Measurements from ENCODE around the gene MAML3. TPM values are rescaled to one million over a fixed set of nuclear protein-coding genes. Genes with fewer than 3 reads are reported as not detected.
A peak's percentile ranks its signal among the peaks of the same experiment; 100 is the strongest.

MAML3 gene
- total and polyA plus RNA-seq, 8 donors, result 5.8 to 18.7 (median 16.7) TPM

DNA sequence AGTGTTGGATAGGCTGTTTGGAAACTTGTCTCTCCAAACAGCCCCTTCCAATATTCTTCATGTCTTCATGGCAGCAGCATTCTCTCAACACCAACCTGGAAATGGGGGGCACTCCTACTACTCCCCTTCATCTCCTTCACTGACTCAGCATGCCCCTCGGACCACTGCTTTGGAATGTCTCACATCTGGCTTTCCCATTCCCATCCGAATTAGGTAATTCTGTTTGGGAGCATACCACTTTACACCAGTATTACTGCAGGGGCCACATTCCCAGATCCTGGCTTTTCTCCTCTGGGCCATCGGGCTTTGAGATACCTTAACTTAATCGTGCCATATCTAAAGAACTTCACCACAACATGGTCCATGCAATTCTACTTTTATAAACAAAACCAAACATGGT is 100.8 kb downstream of the MAML3 start:
- TF ChIP-seq, protein P1, sequence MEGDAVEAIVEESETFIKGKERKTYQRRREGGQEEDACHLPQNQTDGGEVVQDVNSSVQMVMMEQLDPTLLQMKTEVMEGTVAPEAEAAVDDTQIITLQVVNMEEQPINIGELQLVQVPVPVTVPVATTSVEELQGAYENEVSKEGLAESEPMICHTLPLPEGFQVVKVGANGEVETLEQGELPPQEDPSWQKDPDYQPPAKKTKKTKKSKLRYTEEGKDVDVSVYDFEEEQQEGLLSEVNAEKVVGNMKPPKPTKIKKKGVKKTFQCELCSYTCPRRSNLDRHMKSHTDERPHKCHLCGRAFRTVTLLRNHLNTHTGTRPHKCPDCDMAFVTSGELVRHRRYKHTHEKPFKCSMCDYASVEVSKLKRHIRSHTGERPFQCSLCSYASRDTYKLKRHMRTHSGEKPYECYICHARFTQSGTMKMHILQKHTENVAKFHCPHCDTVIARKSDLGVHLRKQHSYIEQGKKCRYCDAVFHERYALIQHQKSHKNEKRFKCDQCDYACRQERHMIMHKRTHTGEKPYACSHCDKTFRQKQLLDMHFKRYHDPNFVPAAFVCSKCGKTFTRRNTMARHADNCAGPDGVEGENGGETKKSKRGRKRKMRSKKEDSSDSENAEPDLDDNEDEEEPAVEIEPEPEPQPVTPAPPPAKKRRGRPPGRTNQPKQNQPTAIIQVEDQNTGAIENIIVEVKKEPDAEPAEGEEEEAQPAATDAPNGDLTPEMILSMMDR (IDR thresholded peaks at IDR 0.05), result no peak
- H3K9me3 ChIP-seq, result no peaks in the 10 kb centered on the region
- ATAC-seq (no peak), DNase-seq (no peak)
- H3K4me1 ChIP-seq, result peaks cover 0 to 46% of the 10 kb centered on the region in 2 donors
- H3K4me3 ChIP-seq, result no peak overlapping the region
- H3K27me3 ChIP-seq, result no peaks in the 10 kb centered on the region
- no peak overlapping the region for H3K27ac ChIP-seq
- H3K36me3 ChIP-seq, result no peaks in the 10 kb centered on the region
- intact Hi-C loops (cut with DNase I), result loop anchor here in 1 of 2 donors (5.0 to 10.0 kb wide), 2 partner anchors 99 to 202 kb away; partner anchors contain the start of gene MAML3

DNA sequence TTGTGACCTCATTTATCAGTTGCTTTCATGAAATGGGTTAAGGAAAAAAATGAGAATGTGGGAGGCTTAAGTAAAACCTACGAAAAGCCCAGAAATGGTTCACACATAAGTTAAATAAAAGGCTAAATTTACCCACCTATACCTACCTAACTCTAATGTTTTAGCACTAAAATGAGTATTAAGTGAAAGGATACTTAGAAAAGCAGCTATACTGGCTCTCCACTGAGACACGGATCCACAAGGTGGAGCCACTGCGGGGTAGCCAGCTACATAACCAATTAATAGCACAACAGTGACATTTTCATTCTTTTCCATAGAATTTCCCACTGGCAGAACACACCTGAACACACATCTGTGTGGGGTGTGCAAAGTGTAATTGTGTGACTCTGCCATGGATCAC is 101.9 kb downstream of the MAML3 start:
- Histone ChIP-seq H3K4me3 (no peak overlapping the region), H3K27ac (no peak overlapping the region), H3K4me1 (peaks cover 0 to 41% of the 10 kb centered on the region in 2 donors), H3K9me3 (no peaks in the 10 kb centered on the region), H3K36me3 (no peaks in the 10 kb centered on the region), H3K27me3 (no peaks in the 10 kb centered on the region)
- peak in 1 of 4 donors; percentile 48 for DNase-seq
- TF ChIP-seq, protein P1 (IDR thresholded peaks at IDR 0.05), result peak in 1 of 2 donors; percentile 51
- peak; percentile 60 for ATAC-seq
- intact Hi-C loops (cut with DNase I), result loop anchor here in 1 of 2 donors (5.0 to 10.0 kb wide), 2 partner anchors 100 to 203 kb away; partner anchors contain the start of gene MAML3

DNA sequence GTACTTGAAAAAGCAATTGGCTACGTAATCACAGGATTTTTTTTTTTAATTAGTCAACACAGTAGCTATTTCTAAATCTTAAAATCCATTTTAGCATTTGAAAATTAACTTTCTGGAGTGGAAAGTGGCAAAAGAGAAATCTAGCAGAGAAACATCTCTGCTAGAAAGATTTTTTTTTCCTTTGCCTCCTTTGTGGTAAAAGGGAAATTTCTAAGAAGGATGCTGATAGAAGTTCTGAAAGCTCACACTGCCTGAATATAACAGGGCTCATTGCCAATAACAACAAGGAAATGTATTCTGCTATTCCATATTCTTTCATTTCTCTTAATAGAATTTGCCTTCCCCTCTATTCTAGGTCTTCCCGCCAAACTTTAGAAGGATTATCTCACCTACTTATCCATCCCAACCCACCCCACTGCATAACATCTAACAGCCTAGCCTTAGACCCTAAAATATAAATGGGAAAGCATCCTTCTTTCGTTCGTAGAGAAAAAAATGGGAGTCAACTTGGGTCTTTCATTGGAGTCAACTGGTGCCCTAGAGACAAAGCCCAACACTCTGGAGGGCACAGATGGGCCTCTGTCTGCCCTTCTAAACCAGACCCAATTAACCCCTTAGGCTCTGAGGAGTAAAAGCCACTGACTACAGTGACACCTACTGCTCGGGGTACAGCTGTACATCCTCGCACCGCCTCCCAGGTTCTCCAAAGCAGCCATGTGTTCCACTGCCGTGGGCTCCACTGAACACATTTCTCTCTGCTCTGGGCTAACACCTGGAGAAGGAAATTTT is 103.9 kb downstream of the MAML3 start:
- Histone ChIP-seq H3K27ac (peak overlapping the region; percentile 63 to 79), H3K4me3 (no peak overlapping the region), H3K9me3 (no peaks in the 10 kb centered on the region), H3K4me1 (peaks cover under 1 to 53% of the 10 kb centered on the region in 2 donors), H3K27me3 (no peaks in the 10 kb centered on the region), H3K36me3 (no peaks in the 10 kb centered on the region)
- ATAC-seq (no peak), DNase-seq (no peak)
- intact Hi-C loops (cut with DNase I), result loop anchor here in 1 of 2 donors (5.0 to 10.0 kb wide), 2 partner anchors 102 to 205 kb away; partner anchors contain the start of gene MAML3
- TF ChIP-seq, protein P1 (IDR thresholded peaks at IDR 0.05), result no peak

DNA sequence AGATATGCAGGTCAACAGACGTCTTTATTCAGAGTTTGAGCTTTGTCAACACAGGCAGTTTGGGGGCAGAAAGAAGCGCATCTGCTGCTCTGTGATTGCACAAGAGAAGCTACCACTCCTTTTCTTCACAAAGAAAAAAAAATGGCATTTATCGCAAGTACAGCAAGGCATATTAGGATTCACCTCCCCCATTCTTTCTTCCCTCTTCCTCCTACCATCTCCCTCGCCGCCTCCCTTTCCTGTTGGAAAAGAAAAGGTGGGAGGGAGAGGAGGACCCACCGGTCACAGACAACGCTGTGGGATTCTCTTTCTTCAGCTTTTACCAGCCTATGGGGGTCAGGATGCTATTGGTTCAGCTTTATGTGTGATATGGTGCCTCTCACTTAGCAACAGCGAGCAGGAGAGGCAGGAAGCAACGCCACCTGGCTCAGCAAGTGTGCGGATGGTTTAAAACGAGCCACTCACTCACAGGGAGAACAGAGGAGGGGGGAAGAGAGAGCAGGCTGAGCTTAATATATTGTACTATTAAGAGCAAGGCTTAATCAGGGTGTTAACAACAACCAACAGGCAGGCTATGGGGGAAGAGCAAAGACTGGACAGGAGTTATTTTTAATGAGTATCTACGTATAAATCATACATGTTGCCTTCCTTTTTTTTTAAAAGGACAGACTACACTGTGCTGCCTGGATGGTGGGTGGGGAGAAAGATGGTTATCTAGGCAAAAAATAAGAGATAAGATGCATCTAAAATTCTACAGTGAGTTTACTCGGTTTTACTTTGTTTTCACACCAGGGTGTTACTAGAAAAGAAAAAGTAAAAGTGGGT is 104.7 kb downstream of the MAML3 start:
- ATAC-seq (peak; percentile 73), DNase-seq (peak in 3 of 4 donors; percentile 54 to 68 (median 57))
- peak overlapping the region; percentile 63 to 79 for H3K27ac ChIP-seq
- TF ChIP-seq, protein P1 (IDR thresholded peaks at IDR 0.05), result no peak
- intact Hi-C loops (cut with DNase I), result no loop called here
- no peaks in the 10 kb centered on the region for H3K9me3 ChIP-seq
- peak overlapping the region; percentile 13 to 28 for H3K4me3 ChIP-seq
- H3K4me1 ChIP-seq, result peaks cover 6 to 56% of the 10 kb centered on the region in 2 donors
- no peaks in the 10 kb centered on the region for H3K36me3 ChIP-seq
- H3K27me3 ChIP-seq, result no peaks in the 10 kb centered on the region
